NB4 (cell line): ENCODE measurements around the gene LAMB1.

ENCODE experiments used
- CTCF ChIP-seq: IDR thresholded peaks from one replicate; pipeline ENCODE4 v1.5.1; 2012; ENCODE audit warnings: low read depth, low read length
- MAX ChIP-seq: IDR thresholded peaks from 2 replicates; pipeline ENCODE4 v1.6.1; 2011; ENCODE audit warnings: low read depth, low read length
- MYC ChIP-seq: IDR thresholded peaks from 2 replicates; pipeline ENCODE4 v1.6.1; 2011; ENCODE audit warnings: low read depth, low read length
- POLR2A ChIP-seq: IDR thresholded peaks from 2 replicates; pipeline ENCODE4 v1.6.1; 2011; ENCODE audit warnings: mild to moderate bottlenecking; ENCODE audit not compliant: insufficient read length; ENCODE audit errors: extremely low read depth

GRCh38 chr7:108029034-108029433, 26.1 kb upstream of the LAMB1 start:
- no peak for TF ChIP-seq POLR2A
- TF ChIP-seq CTCF: no peak
- TF ChIP-seq MYC: no peak
- no peak for TF ChIP-seq MAX
